Transverse colon (tissue), 4 donors: ENCODE measurements around the gene USP47. TPM values are rescaled to one million over a fixed set of nuclear protein-coding genes. Genes with fewer than 3 reads are reported as not detected.

ENCODE experiments used
- DNase-seq: peaks from one replicate; pipeline ENCODE4 v3.0.0-alpha.2; 2019
- H3K27ac ChIP-seq, 4 donors: fragments of 200-600 bp; sonication (generic); 2 replicates each; pipeline ENCODE4 v1.5.1; 2016 to 2018; ENCODE audit warnings: inconsistent platforms in 4 of 4
- H3K27me3 ChIP-seq: fragments of 200-600 bp; sonication (generic); 2 replicates; pipeline ENCODE4 v1.5.1; 2017; ENCODE audit warnings: inconsistent platforms
- H3K36me3 ChIP-seq, 4 donors: fragments of 200-600 bp; sonication (generic); 2 replicates each; pipeline ENCODE4 v1.5.1; 2017 to 2019; ENCODE audit warnings: inconsistent platforms in 4 of 4
- H3K4me1 ChIP-seq, 4 donors: fragments of 200-600 bp; sonication (generic); 2 replicates each; pipeline ENCODE4 v1.5.1; 2017 to 2020; ENCODE audit warnings: inconsistent platforms in 4 of 4
- H3K4me3 ChIP-seq, 4 donors: fragments of 200-600 bp; sonication (generic); 1 replicate in 1 of 4; 2 replicates in 3 of 4; pipeline versions ENCODE4 v1.5.1 to v1.6.1; 2017 to 2019; ENCODE audit warnings: inconsistent platforms in 4 of 4
- H3K9me3 ChIP-seq, 2 donors: fragments of 200-600 bp; sonication (generic); 2 replicates each; pipeline ENCODE4 v1.5.1; 2017 to 2019; ENCODE audit warnings: inconsistent platforms in 2 of 2
- CTCF ChIP-seq, 5 experiments: fragments of 200-600 bp in 3 of 5; fragments of 450-650 bp in 2 of 5; sonication (generic) in 3 of 5; IDR thresholded peaks; 1 replicate in 2 of 5; 2 replicates in 3 of 5; pipeline ENCODE4 v1.5.1; 2016 to 2017; ENCODE audit warnings: antibody characterized with exemption in 5 of 5, inconsistent platforms in 3 of 5, mild to moderate bottlenecking in 2 of 5, moderate library complexity in 1 of 5
- EP300 ChIP-seq: sonication (generic); formaldehyde crosslinking; IDR thresholded peaks from one replicate; pipeline ENCODE4 v1.6.1; 2017; ENCODE audit warnings: antibody characterized with exemption, low read depth
- POLR2A ChIP-seq: fragments of 450-650 bp; IDR thresholded peaks from one replicate; pipeline ENCODE4 v1.6.1; 2016; ENCODE audit warnings: antibody characterized with exemption, mild to moderate bottlenecking, moderate library complexity
- POLR2AphosphoS5 ChIP-seq, 3 donors: sonication (generic); formaldehyde crosslinking; IDR thresholded peaks; one replicate each; pipeline ENCODE4 v1.6.1; 2016; ENCODE audit warnings: antibody characterized with exemption in 3 of 3
- WGBS, 2 donors: methylation state at CpG; one replicate each; pipeline ENCODE4 v1.1.5; 2018; ENCODE audit warnings: low coverage in 1 of 2; 5-methylcytosine and 5-hydroxymethylcytosine counted together
- in situ Hi-C, 4 donors: fragments of 200-750 bp; cut with MboI; loops; one replicate each; pipeline versions ENCODE4 v1.15.0 to v1.15.1; 2017; ENCODE audit warnings: low sequenced_read_pairs in 3 of 4, low pct_ligation_motif_present in 1 of 4, low pct_unique_long_range_greater_than_20kb in 1 of 4
- intact Hi-C: fragments of 100-400 bp; cut with DNase I; formaldehyde crosslinking; loops from one replicate; pipeline ENCODE4 v1.15.1; 2023; ENCODE audit warnings: low total_unique reads
- total RNA-seq, 4 donors: library from RNA; depleted of rRNA; stranded (reverse); fragments of >200 nt; gene quantifications; one replicate each; pipeline ENCODE4 v1.1.0, GENCODE V29; 2016

USP47 gene
- total RNA-seq, 4 donors from 2014 or later, result 42.6 to 85.1 (median 57.3) TPM

GRCh38 chr11:11814614-11815452 lies 26.9 kb upstream of the USP47 start:
- in situ Hi-C loops (loop anchor here in 2 of 4 donors (25.0 kb wide), 3 partner anchors 222 to 447 kb away; no protein-coding TSS in a partner anchor), intact Hi-C loops (loop anchor here (5.0 kb wide), 1 partner anchor 1477 kb away; no protein-coding TSS in a partner anchor)
- peak overlapping the region in 2 of 4 donors; percentile 65 to 72 for H3K27ac ChIP-seq
- WGBS, 2 donors, result 84 to 86% methylated on average over 4 to 7 of the region's 7 CpGs
- H3K4me1 ChIP-seq, result peaks cover 0 to 2% (median 0%) of the 10 kb centered on the region in 4 donors
- no peak overlapping the region for H3K4me3 ChIP-seq
- H3K36me3 ChIP-seq, result no peaks in the 10 kb centered on the region
- no peak for TF ChIP-seq CTCF (IDR thresholded peaks at IDR 0.05)
- no peak for TF ChIP-seq POLR2AphosphoS5 (IDR thresholded peaks at IDR 0.05)
- no peak for TF ChIP-seq EP300
- TF ChIP-seq POLR2A, result no peak
- no peak for DNase-seq
- no peaks in the 10 kb centered on the region for H3K27me3 ChIP-seq
- H3K9me3 ChIP-seq, result no peaks in the 10 kb centered on the region

GRCh38 chr11:11816511-11817314 lies 25.1 kb upstream of the USP47 start:
- intact Hi-C loops, result loop anchor here (5.0 kb wide), 1 partner anchor 1476 kb away; no protein-coding TSS in a partner anchor
- in situ Hi-C loops, result loop anchor here in 2 of 4 donors (25.0 kb wide), 3 partner anchors 221 to 446 kb away; no protein-coding TSS in a partner anchor
- no peaks in the 10 kb centered on the region for H3K27me3 ChIP-seq
- 44 to 75% methylated on average over 2 of the region's 2 CpGs for WGBS, 2 donors
- H3K4me3 ChIP-seq, result no peak overlapping the region
- no peak for DNase-seq
- H3K27ac ChIP-seq, result no peak overlapping the region
- H3K36me3 ChIP-seq, result no peaks in the 10 kb centered on the region
- no peaks in the 10 kb centered on the region for H3K9me3 ChIP-seq
- no peak for TF ChIP-seq EP300
- TF ChIP-seq CTCF (IDR thresholded peaks at IDR 0.05), result no peak
- TF ChIP-seq POLR2AphosphoS5 (IDR thresholded peaks at IDR 0.05), result no peak
- no peak for TF ChIP-seq POLR2A
- H3K4me1 ChIP-seq, result peaks cover 0 to 2% (median 0%) of the 10 kb centered on the region in 4 donors

- H3K27ac ChIP-seq, result no peak overlapping the region
- H3K4me3 ChIP-seq, result no peak overlapping the region
- DNase-seq, result no peak
- TF ChIP-seq EP300, result no peak
- no peak for TF ChIP-seq POLR2A
- TF ChIP-seq POLR2AphosphoS5 (IDR thresholded peaks at IDR 0.05), result no peak
- TF ChIP-seq CTCF (IDR thresholded peaks at IDR 0.05), result no peak
- intact Hi-C loops (loop anchor here (5.0 kb wide), 1 partner anchor 1474 kb away; no protein-coding TSS in a partner anchor), in situ Hi-C loops (loop anchor here in 2 of 4 donors (25.0 kb wide), 3 partner anchors 219 to 444 kb away; no protein-coding TSS in a partner anchor)
- H3K36me3 ChIP-seq, result no peaks in the 10 kb centered on the region
- peaks cover 0 to 2% (median 0%) of the 10 kb centered on the region in 4 donors for H3K4me1 ChIP-seq
- no peaks in the 10 kb centered on the region for H3K9me3 ChIP-seq
- no peaks in the 10 kb centered on the region for H3K27me3 ChIP-seq
- WGBS, 2 donors, result 93 to 94% methylated on average over 5 of the region's 5 CpGs
Measured at GRCh38 chr11:11817957-11818356, 23.8 kb upstream of the USP47 start.
